HepG2 (cell line): ENCODE measurements around the gene LTC4S. TPM values are rescaled to one million over a fixed set of nuclear protein-coding genes. Genes with fewer than 3 reads are reported as not detected.

ENCODE experiments used
- FOSL1 ChIP-seq: sonication (generic); formaldehyde crosslinking; IDR thresholded peaks from 2 replicates; pipeline ENCODE4 v1.9.0; 2021; ENCODE audit warnings: missing genetic modification reagents, borderline replicate concordance
- GATAD1 ChIP-seq: IDR thresholded peaks from 2 replicates; pipeline ENCODE4 v1.6.1; 2016; ENCODE audit warnings: missing genetic modification reagents, missing compliant biosample characterization
- HIVEP1 ChIP-seq: sonication (generic); formaldehyde crosslinking; IDR thresholded peaks from 2 replicates; pipeline ENCODE4 v1.4.0; 2020; ENCODE audit warnings: mild to moderate bottlenecking, missing genetic modification reagents
- HNRNPK ChIP-seq: fragments of 200-400 bp; formaldehyde crosslinking; IDR thresholded peaks from 2 replicates; pipeline ENCODE4 v1.6.1; 2018; ENCODE audit warnings: low read length, low read depth, moderate library complexity, mild to moderate bottlenecking; ENCODE audit not compliant: poor library complexity, severe bottlenecking
- ISX ChIP-seq: sonication (generic); formaldehyde crosslinking; conservative IDR thresholded peaks from 2 replicates; pipeline ENCODE4 v1.5.0; 2020; ENCODE audit warnings: missing genetic modification reagents
- NFKB2 ChIP-seq: sonication (generic); formaldehyde crosslinking; IDR thresholded peaks from 2 replicates; pipeline ENCODE4 v1.4.0; 2020; ENCODE audit warnings: missing genetic modification reagents, borderline replicate concordance
- NONO ChIP-seq, 2 experiments: fragments of 450-650 bp in 1 of 2; sonication (generic) in 1 of 2; formaldehyde crosslinking in 1 of 2; IDR thresholded peaks in 1 of 2; conservative IDR thresholded peaks in 1 of 2; 2 replicates each; pipeline versions ENCODE4 v1.6.1 to v1.8.0; 2017 to 2022; ENCODE audit warnings: mild to moderate bottlenecking in 1 of 2, missing genetic modification reagents in 1 of 2, moderate library complexity in 1 of 2
- RBM39 ChIP-seq: fragments of 200-400 bp; formaldehyde crosslinking; IDR thresholded peaks from one replicate; pipeline ENCODE4 v1.6.1; 2018; ENCODE audit warnings: antibody characterized with exemption, mild to moderate bottlenecking, low read depth, low read length; ENCODE audit not compliant: poor library complexity, severe bottlenecking
- TCF7 ChIP-seq: sonication (generic); IDR thresholded peaks from 2 replicates; pipeline ENCODE4 v1.6.1; 2016; ENCODE audit warnings: antibody characterized with exemption, low read depth
- THYN1 ChIP-seq: sonication (generic); formaldehyde crosslinking; IDR thresholded peaks from 2 replicates; pipeline ENCODE4 v1.8.1; 2023; ENCODE audit warnings: low read depth, mild to moderate bottlenecking, moderate library complexity, missing genetic modification reagents, borderline replicate concordance
- U2AF1 ChIP-seq: fragments of 200-400 bp; formaldehyde crosslinking; optimal IDR thresholded peaks from 2 replicates; pipeline ENCODE3; 2017; ENCODE audit warnings: mild to moderate bottlenecking, low read depth, low read length
- ZKSCAN1 ChIP-seq: fragments of 150-350 bp; IDR thresholded peaks from 2 replicates; pipeline ENCODE4 v1.6.1; 2014; ENCODE audit warnings: low read length
- ZNF317 ChIP-seq: sonication (generic); formaldehyde crosslinking; IDR thresholded peaks from 2 replicates; pipeline ENCODE4 v1.5.0; 2020; ENCODE audit warnings: mild to moderate bottlenecking, missing genetic modification reagents
- ZNF383 ChIP-seq: sonication (generic); formaldehyde crosslinking; IDR thresholded peaks from 2 replicates; pipeline ENCODE4 v1.4.0; 2020; ENCODE audit warnings: missing genetic modification reagents, mild to moderate bottlenecking, borderline replicate concordance
- ZNF432 ChIP-seq: sonication (generic); formaldehyde crosslinking; IDR thresholded peaks from 2 replicates; pipeline ENCODE4 v1.5.0; 2020; ENCODE audit warnings: missing genetic modification reagents, mild to moderate bottlenecking, borderline replicate concordance
- ZNF768 ChIP-seq: sonication (generic); formaldehyde crosslinking; IDR thresholded peaks from 2 replicates; pipeline ENCODE4 v1.4.0; 2020; ENCODE audit warnings: missing genetic modification reagents
- polyA plus RNA-seq, 8 experiments: library from polyadenylated mRNA; depleted of rRNA in 3 of 8; stranded (reverse) in 7 of 8; unstranded in 1 of 8; fragments of >200 nt; fragmentation: Illumina TruSeq in 4 of 8; extraction: Trizol in 4 of 8; gene quantifications; 2 replicates each; pipeline versions ENCODE4 v1.2.1 to v1.2.3, GENCODE V29; 2011 to 2016; ENCODE audit warnings: low read depth in 4 of 8, missing spikeins in 1 of 8, mixed read lengths in 1 of 8; ENCODE audit not compliant: insufficient read depth in 1 of 8
- total RNA-seq, 5 experiments: library from RNA; depleted of rRNA; stranded (reverse); fragments of >200 nt; fragmentation: Illumina TruSeq; extraction: Trizol; gene quantifications; 2 replicates each; pipeline ENCODE4 v1.2.3, GENCODE V29; 2016; ENCODE audit warnings: low read depth in 1 of 5
- TF ChIP-seq, protein P1 (sequence below): sonication (generic); formaldehyde crosslinking; IDR thresholded peaks from 2 replicates; pipeline ENCODE4 v1.4.0; 2020; ENCODE audit warnings: missing genetic modification reagents
- TF ChIP-seq, protein P2 (sequence below): IDR thresholded peaks from 2 replicates; pipeline ENCODE4 v1.6.1; 2012; ENCODE audit warnings: inconsistent platforms
- TF ChIP-seq, protein P3 (sequence below): sonication (generic); formaldehyde crosslinking; IDR thresholded peaks from 2 replicates; pipeline ENCODE4 v1.4.0; 2020; ENCODE audit warnings: missing genetic modification reagents
- TF ChIP-seq, protein P4 (sequence below): sonication (generic); formaldehyde crosslinking; IDR thresholded peaks from 2 replicates; pipeline ENCODE4 v1.4.0; 2020; ENCODE audit warnings: missing genetic modification reagents, low read depth, mild to moderate bottlenecking, borderline replicate concordance

LTC4S gene
- total and polyA plus RNA-seq, 2 of the 13 experiments (the other 11 are each of a cell fraction or from before 2014, with no cell fraction given), result 0.35 TPM; not detected in 1

DNA sequence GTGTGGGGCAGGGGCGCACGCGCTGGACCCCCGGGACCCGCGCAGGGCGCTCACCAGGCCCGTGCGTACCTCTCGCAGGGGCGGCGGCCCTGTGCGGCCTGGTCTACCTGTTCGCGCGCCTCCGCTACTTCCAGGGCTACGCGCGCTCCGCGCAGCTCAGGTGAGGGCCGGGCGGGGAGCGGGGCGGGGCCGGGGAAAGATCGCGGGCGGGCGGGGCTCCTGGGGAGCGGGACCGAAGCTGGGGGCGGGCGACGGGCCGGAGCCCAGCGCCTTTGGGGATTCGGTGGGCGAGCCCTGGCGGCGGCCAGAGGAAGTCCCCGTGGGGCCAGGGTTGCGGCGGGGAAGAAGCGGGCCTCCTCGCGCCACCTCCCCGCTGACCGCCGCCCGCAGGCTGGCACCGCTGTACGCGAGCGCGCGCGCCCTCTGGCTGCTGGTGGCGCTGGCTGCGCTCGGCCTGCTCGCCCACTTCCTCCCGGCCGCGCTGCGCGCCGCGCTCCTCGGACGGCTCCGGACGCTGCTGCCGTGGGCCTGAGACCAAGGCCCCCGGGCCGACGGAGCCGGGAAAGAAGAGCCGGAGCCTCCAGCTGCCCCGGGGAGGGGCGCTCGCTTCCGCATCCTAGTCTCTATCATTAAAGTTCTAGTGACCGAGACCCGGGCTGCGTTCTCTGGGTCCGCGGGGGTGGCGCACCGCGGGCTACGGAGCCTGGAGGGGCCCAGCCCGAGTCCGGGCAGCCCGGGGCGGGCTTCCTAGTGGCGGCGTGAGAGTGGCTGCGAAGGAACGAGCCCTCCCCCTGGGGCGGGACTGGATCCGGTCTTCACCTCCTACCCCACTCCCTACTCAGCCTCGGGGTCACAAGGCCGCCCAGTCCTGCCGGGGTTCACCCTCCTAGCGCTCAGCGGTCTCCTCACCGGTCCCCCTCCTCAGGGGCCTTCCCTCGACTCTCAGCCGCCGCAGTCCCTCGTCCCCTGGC, 2.4 kb downstream of the LTC4S start (continued):
- TF ChIP-seq HNRNPK (peak; percentile 33), GATAD1 (peak; percentile 14; the same call in 1 of the 2 replicates), TCF7 (no peak), ISX (CRISPR knock-in tag) (0 out of 2 replicates have a peak, but pooled peaks have one; percentile 64), THYN1 (CRISPR knock-in tag) (no peak), HIVEP1 (CRISPR knock-in tag) (0 out of 2 replicates have a peak, but pooled peaks have one; percentile 35), ZNF317 (CRISPR knock-in tag) (no peak), NFKB2 (CRISPR knock-in tag) (peak; percentile 49; the same call in 1 of the 2 replicates), FOSL1 (no peak), ZKSCAN1 (no peak), U2AF1 (no peak), ZNF432 (no peak), ZNF768 (CRISPR knock-in tag) (0 out of 2 replicates have a peak, but pooled peaks have one; percentile 28), NONO (IDR thresholded peaks at IDR 0.05) (no peak), NONO (CRISPR knock-in tag; conservative IDR thresholded peaks at IDR 0.05) (peak; percentile 61; the same call in 1 of the 2 replicates), RBM39 (peak; percentile 82), ZNF383 (CRISPR knock-in tag) (no peak)
- TF ChIP-seq, protein P1, sequence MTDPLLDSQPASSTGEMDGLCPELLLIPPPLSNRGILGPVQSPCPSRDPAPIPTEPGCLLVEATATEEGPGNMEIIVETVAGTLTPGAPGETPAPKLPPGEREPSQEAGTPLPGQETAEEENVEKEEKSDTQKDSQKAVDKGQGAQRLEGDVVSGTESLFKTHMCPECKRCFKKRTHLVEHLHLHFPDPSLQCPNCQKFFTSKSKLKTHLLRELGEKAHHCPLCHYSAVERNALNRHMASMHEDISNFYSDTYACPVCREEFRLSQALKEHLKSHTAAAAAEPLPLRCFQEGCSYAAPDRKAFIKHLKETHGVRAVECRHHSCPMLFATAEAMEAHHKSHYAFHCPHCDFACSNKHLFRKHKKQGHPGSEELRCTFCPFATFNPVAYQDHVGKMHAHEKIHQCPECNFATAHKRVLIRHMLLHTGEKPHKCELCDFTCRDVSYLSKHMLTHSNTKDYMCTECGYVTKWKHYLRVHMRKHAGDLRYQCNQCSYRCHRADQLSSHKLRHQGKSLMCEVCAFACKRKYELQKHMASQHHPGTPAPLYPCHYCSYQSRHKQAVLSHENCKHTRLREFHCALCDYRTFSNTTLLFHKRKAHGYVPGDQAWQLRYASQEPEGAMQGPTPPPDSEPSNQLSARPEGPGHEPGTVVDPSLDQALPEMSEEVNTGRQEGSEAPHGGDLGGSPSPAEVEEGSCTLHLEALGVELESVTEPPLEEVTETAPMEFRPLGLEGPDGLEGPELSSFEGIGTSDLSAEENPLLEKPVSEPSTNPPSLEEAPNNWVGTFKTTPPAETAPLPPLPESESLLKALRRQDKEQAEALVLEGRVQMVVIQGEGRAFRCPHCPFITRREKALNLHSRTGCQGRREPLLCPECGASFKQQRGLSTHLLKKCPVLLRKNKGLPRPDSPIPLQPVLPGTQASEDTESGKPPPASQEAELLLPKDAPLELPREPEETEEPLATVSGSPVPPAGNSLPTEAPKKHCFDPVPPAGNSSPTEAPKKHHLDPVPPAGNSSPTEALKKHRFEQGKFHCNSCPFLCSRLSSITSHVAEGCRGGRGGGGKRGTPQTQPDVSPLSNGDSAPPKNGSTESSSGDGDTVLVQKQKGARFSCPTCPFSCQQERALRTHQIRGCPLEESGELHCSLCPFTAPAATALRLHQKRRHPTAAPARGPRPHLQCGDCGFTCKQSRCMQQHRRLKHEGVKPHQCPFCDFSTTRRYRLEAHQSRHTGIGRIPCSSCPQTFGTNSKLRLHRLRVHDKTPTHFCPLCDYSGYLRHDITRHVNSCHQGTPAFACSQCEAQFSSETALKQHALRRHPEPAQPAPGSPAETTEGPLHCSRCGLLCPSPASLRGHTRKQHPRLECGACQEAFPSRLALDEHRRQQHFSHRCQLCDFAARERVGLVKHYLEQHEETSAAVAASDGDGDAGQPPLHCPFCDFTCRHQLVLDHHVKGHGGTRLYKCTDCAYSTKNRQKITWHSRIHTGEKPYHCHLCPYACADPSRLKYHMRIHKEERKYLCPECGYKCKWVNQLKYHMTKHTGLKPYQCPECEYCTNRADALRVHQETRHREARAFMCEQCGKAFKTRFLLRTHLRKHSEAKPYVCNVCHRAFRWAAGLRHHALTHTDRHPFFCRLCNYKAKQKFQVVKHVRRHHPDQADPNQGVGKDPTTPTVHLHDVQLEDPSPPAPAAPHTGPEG (CRISPR knock-in tag), result peak; percentile 55
- TF ChIP-seq, protein P2, sequence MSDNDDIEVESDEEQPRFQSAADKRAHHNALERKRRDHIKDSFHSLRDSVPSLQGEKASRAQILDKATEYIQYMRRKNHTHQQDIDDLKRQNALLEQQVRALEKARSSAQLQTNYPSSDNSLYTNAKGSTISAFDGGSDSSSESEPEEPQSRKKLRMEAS, result peak; percentile 60; the same call in 1 of the 2 replicates
- TF ChIP-seq, protein P3, sequence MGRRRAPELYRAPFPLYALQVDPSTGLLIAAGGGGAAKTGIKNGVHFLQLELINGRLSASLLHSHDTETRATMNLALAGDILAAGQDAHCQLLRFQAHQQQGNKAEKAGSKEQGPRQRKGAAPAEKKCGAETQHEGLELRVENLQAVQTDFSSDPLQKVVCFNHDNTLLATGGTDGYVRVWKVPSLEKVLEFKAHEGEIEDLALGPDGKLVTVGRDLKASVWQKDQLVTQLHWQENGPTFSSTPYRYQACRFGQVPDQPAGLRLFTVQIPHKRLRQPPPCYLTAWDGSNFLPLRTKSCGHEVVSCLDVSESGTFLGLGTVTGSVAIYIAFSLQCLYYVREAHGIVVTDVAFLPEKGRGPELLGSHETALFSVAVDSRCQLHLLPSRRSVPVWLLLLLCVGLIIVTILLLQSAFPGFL, result no peak
- TF ChIP-seq, protein P4, sequence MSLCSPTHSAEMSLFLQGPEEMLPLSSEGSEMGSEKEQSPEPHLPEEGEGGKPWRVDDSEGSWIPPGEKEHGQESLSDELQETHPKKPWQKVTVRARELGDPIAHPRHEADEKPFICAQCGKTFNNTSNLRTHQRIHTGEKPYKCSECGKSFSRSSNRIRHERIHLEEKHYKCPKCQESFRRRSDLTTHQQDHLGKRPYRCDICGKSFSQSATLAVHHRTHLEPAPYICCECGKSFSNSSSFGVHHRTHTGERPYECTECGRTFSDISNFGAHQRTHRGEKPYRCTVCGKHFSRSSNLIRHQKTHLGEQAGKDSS (CRISPR knock-in tag), result 0 out of 2 replicates have a peak, but pooled peaks have one; percentile 25
